MM.1S (cell line): Measurements from ENCODE around the gene SLC26A2.

Source experiments
- DNase-seq: peaks from one replicate; pipeline ENCODE4 v3.0.0-alpha.2; 2015
- H2AFZ ChIP-seq: fragments of 300-600 bp; sonication (generic); 2 replicates; pipeline ENCODE4 v1.6.0; 2016; ENCODE audit warnings: antibody characterized with exemption, low read length
- H3F3A ChIP-seq: fragments of 300-600 bp; sonication (generic); 2 replicates; pipeline ENCODE4 v1.6.1; 2016; ENCODE audit warnings: mild to moderate bottlenecking, antibody characterized with exemption, low read length, moderate library complexity, mixed read lengths; ENCODE audit not compliant: insufficient read depth
- H3K27ac ChIP-seq: fragments of 300-600 bp; sonication (generic); 2 replicates; pipeline ENCODE4 v1.5.1; 2016; ENCODE audit warnings: mild to moderate bottlenecking, low read length
- H3K27me3 ChIP-seq: fragments of 300-600 bp; sonication (generic); replicated peaks from 2 replicates; pipeline ENCODE4 v1.6.0; 2016; ENCODE audit warnings: low read length; ENCODE audit not compliant: insufficient read depth
- H3K36me3 ChIP-seq: fragments of 300-600 bp; sonication (generic); replicated peaks from 2 replicates; pipeline ENCODE4 v1.6.1; 2016; ENCODE audit warnings: mild to moderate bottlenecking, low read length, mixed read lengths; ENCODE audit not compliant: insufficient read depth
- H3K4me1 ChIP-seq: fragments of 300-600 bp; sonication (generic); 2 replicates; pipeline ENCODE4 v1.6.1; 2016; ENCODE audit warnings: low read length, mixed read lengths
- H3K4me2 ChIP-seq: fragments of 300-600 bp; sonication (generic); 2 replicates; pipeline ENCODE4 v1.6.0; 2016; ENCODE audit warnings: low read depth, low read length
- H3K4me3 ChIP-seq: fragments of 300-600 bp; sonication (generic); 2 replicates; pipeline ENCODE4 v1.5.1; 2016; ENCODE audit warnings: low read length, mixed read lengths
- H3K79me2 ChIP-seq: fragments of 300-600 bp; sonication (generic); 2 replicates; pipeline ENCODE4 v1.6.1; 2016; ENCODE audit warnings: mixed run types, low read length, mixed read lengths
- H3K9ac ChIP-seq: fragments of 300-600 bp; sonication (generic); 2 replicates; pipeline ENCODE4 v1.6.1; 2016; ENCODE audit warnings: low read length, mixed read lengths
- H3K9me2 ChIP-seq: fragments of 300-600 bp; sonication (generic); replicated peaks from 2 replicates; pipeline ENCODE4 v1.6.1; 2016; ENCODE audit warnings: mild to moderate bottlenecking, low read length, mixed read lengths; ENCODE audit not compliant: insufficient read depth
- H3K9me3 ChIP-seq: fragments of 300-600 bp; sonication (generic); replicated peaks from 2 replicates; pipeline ENCODE4 v1.6.1; 2016; ENCODE audit warnings: mild to moderate bottlenecking, low read length, mixed read lengths; ENCODE audit not compliant: insufficient read depth
- H4K20me1 ChIP-seq: fragments of 300-600 bp; sonication (generic); 2 replicates; pipeline ENCODE4 v1.6.1; 2016; ENCODE audit warnings: mild to moderate bottlenecking, low read length, moderate library complexity, mixed read lengths; ENCODE audit not compliant: insufficient read depth
- CTCF ChIP-seq: fragments of 300-600 bp; sonication (generic); IDR thresholded peaks from 2 replicates; pipeline ENCODE4 v1.5.1; 2016; ENCODE audit warnings: antibody characterized with exemption, low read length, mixed read lengths
- EZH2 ChIP-seq: fragments of 300-600 bp; sonication (generic); optimal IDR thresholded peaks from 2 replicates; pipeline ENCODE3; 2017; ENCODE audit warnings: low read depth, mild to moderate bottlenecking, antibody characterized with exemption, low read length, mixed read lengths
- EZH2phosphoT487 ChIP-seq: fragments of 300-600 bp; sonication (generic); IDR thresholded peaks from 2 replicates; pipeline ENCODE4 v1.6.1; 2018; ENCODE audit warnings: antibody characterized with exemption, low read length

Gene SLC26A2

GRCh38 chr5:150000990-150001659, 40.6 kb downstream of the SLC26A2 start:
- Histone ChIP-seq H3K4me3 (peak overlapping the region; percentile 91), H3K27ac (peak overlapping the region; percentile 84), H3K79me2 (peaks cover 52% of the 10 kb centered on the region), H2AFZ (peak overlapping the region; percentile 79), H3K27me3 (no peaks in the 10 kb centered on the region), H3K9me3 (no peaks in the 10 kb centered on the region), H3K9ac (peak overlapping the region; percentile 97), H3K4me1 (peaks cover 16% of the 10 kb centered on the region), H3K36me3 (peaks cover 1% of the 10 kb centered on the region; the same call in 1 of the 2 replicates), H3F3A (peaks cover 20% of the 10 kb centered on the region), H4K20me1 (no peaks in the 10 kb centered on the region), H3K9me2 (no peaks in the 10 kb centered on the region), H3K4me2 (peak overlapping the region; percentile 89)
- TF ChIP-seq CTCF (no peak), EZH2phosphoT487 (no peak), EZH2 (no peak)
- DNase-seq = peak; percentile 39

GRCh38 chr5:150001660-150002486, 41.3 kb downstream of the SLC26A2 start:
- Histone ChIP-seq H3K9ac (peak overlapping the region; percentile 97), H3K9me3 (no peaks in the 10 kb centered on the region), H3K27me3 (no peaks in the 10 kb centered on the region), H3K4me1 (peaks cover 16% of the 10 kb centered on the region), H3F3A (peaks cover 20% of the 10 kb centered on the region), H3K36me3 (peaks cover 9% of the 10 kb centered on the region), H4K20me1 (no peaks in the 10 kb centered on the region), H3K27ac (peak overlapping the region; percentile 84; the same call in 1 of the 2 replicates), H3K79me2 (peaks cover 60% of the 10 kb centered on the region), H2AFZ (peak overlapping the region; percentile 79; the same call in 1 of the 2 replicates), H3K4me2 (peak overlapping the region; percentile 89), H3K4me3 (peak overlapping the region; percentile 91), H3K9me2 (no peaks in the 10 kb centered on the region)
- peak; percentile 70 for TF ChIP-seq CTCF
- TF ChIP-seq EZH2phosphoT487 = no peak
- peak; percentile 85 for DNase-seq

GRCh38 chr5:150006318-150006717, 45.8 kb downstream of the SLC26A2 start:
- TF ChIP-seq EZH2phosphoT487 (no peak), CTCF (no peak), EZH2 (no peak)
- Histone ChIP-seq H3K4me1 (peaks cover 8% of the 10 kb centered on the region), H3K9me2 (no peaks in the 10 kb centered on the region), H3K9me3 (no peaks in the 10 kb centered on the region), H4K20me1 (no peaks in the 10 kb centered on the region; the same call in 1 of the 2 replicates), H3K27me3 (no peaks in the 10 kb centered on the region), H3K4me3 (no peak overlapping the region), H3K79me2 (peaks cover 91% of the 10 kb centered on the region), H3K4me2 (no peak overlapping the region), H3K36me3 (peaks cover 10% of the 10 kb centered on the region), H2AFZ (no peak overlapping the region), H3K9ac (no peak overlapping the region), H3F3A (0 out of 2 replicates have a peak, but pooled peaks cover 2% of the 10 kb centered on the region), H3K27ac (no peak overlapping the region)
- DNase-seq = no peak
